IMR-90 (cell line): ENCODE results near the gene FBRSL1. TPM values are rescaled to one million over a fixed set of nuclear protein-coding genes. Genes with fewer than 3 reads are reported as not detected.

Experiments
- ATAC-seq: fragments of 200-7000 bp; cut with Tn5 transposase; 2 replicates; pipeline ENCODE4 v1.9.1; 2020; ENCODE audit warnings: low read depth, mild to moderate bottlenecking, moderate library complexity
- BruUV-seq: library from RNA; stranded (reverse); fragments of 400-500 nt; replicated peaks from 2 replicates; lab custom pipeline; 2021; lab: Mats Ljungman, UMichigan
- CTCF ChIA-PET: fragments of 300-600 bp; formaldehyde crosslinking; extraction: SDS; loops from one replicate; lab custom pipeline; 2021; ENCODE audit warnings: antibody characterized with exemption; lab: Yijun Ruan, JAX
- POLR2A ChIA-PET: fragments of 300-600 bp; sonication (Branson Sonifier 250); formaldehyde crosslinking; loops from one replicate; lab custom pipeline; 2022; ENCODE audit warnings: antibody characterized with exemption; ENCODE audit not compliant: unreplicated experiment; lab: Charles Lee
- DNase-seq: peaks from one replicate; pipeline ENCODE4 v3.0.0; 2013
- H2AFZ ChIP-seq: replicated peaks from 2 replicates; pipeline ENCODE3; 2013; ENCODE audit warnings: low read length, mild to moderate bottlenecking; ENCODE audit not compliant: poor library complexity
- H2AK5ac ChIP-seq: 2 replicates; pipeline ENCODE4 v1.6.1; 2013; ENCODE audit warnings: low read depth, low read length, inconsistent platforms
- H2AK9ac ChIP-seq: replicated peaks from 2 replicates; pipeline ENCODE3; 2013; ENCODE audit warnings: mild to moderate bottlenecking, low read depth, low read length, moderate library complexity; ENCODE audit not compliant: poor library complexity
- H2BK120ac ChIP-seq: 2 replicates; pipeline ENCODE4 v1.6.1; 2013; ENCODE audit warnings: low read depth, low read length, inconsistent platforms
- H2BK15ac ChIP-seq: 3 replicates; pipeline ENCODE4 v1.6.1; 2013; ENCODE audit warnings: low read depth, low read length, inconsistent platforms
- H2BK20ac ChIP-seq: 2 replicates; pipeline ENCODE4 v1.6.1; 2013; ENCODE audit warnings: low read depth, mild to moderate bottlenecking, inconsistent platforms, low read length, moderate library complexity
- H2BK5ac ChIP-seq: 2 replicates; pipeline ENCODE4 v1.6.1; 2013; ENCODE audit warnings: mild to moderate bottlenecking, low read depth, low read length, inconsistent platforms; ENCODE audit not compliant: poor library complexity, severe bottlenecking
- H3K14ac ChIP-seq: replicated peaks from 2 replicates; pipeline ENCODE4 v1.6.1; 2013; ENCODE audit warnings: low read depth, low read length, inconsistent platforms
- H3K18ac ChIP-seq: 2 replicates; pipeline ENCODE4 v1.6.1; 2013; ENCODE audit warnings: low read depth, low read length, control low read depth
- H3K23ac ChIP-seq: 2 replicates; pipeline ENCODE4 v1.6.1; 2013; ENCODE audit warnings: low read depth, low read length, inconsistent platforms
- H3K27ac ChIP-seq: 2 replicates; pipeline ENCODE4 v1.5.1; 2013; ENCODE audit warnings: mild to moderate bottlenecking, control low read depth, low read length; ENCODE audit not compliant: insufficient read depth
- H3K27me3 ChIP-seq: 2 replicates; pipeline ENCODE4 v1.6.1; 2013; ENCODE audit warnings: low read length; ENCODE audit not compliant: control insufficient read depth, insufficient read depth
- H3K36me3 ChIP-seq: 2 replicates; pipeline ENCODE4 v1.6.1; 2013; ENCODE audit warnings: low read length, mixed read lengths; ENCODE audit not compliant: control insufficient read depth, insufficient read depth
- H3K4ac ChIP-seq: 2 replicates; pipeline ENCODE4 v1.6.1; 2013; ENCODE audit warnings: low read depth, low read length, inconsistent platforms
- H3K4me1 ChIP-seq: 2 replicates; pipeline ENCODE4 v1.6.1; 2013; ENCODE audit warnings: low read length, mixed read lengths; ENCODE audit not compliant: control insufficient read depth, insufficient read depth
- H3K4me2 ChIP-seq: 2 replicates; pipeline ENCODE4 v1.6.1; 2013; ENCODE audit warnings: low read depth, mild to moderate bottlenecking, control low read depth, low read length, moderate library complexity
- H3K4me3 ChIP-seq: 2 replicates; pipeline ENCODE4 v1.5.1; 2013; ENCODE audit warnings: low read depth, mild to moderate bottlenecking, control low read depth, low read length, moderate library complexity; ENCODE audit not compliant: insufficient read depth
- H3K56ac ChIP-seq: 2 replicates; pipeline ENCODE4 v1.6.1; 2013; ENCODE audit warnings: low read length, inconsistent platforms; ENCODE audit not compliant: insufficient read depth; ENCODE audit errors: extremely low read depth
- H3K79me1 ChIP-seq, 2 experiments: 2 replicates each; pipeline ENCODE4 v1.6.1; 2013; ENCODE audit warnings: low read length in 2 of 2, inconsistent platforms in 1 of 2, low read depth in 1 of 2
- H3K9ac ChIP-seq: 2 replicates; pipeline ENCODE4 v1.6.1; 2013; ENCODE audit warnings: low read depth, low read length, control low read depth
- H3K9me1 ChIP-seq: 2 replicates; pipeline ENCODE4 v1.6.1; 2013; ENCODE audit warnings: low read length, inconsistent platforms; ENCODE audit not compliant: insufficient read depth
- H3K9me3 ChIP-seq: 2 replicates; pipeline ENCODE4 v1.6.1; 2013; ENCODE audit warnings: low read length; ENCODE audit not compliant: control insufficient read depth, insufficient read depth
- H4K20me1 ChIP-seq: 2 replicates; pipeline ENCODE4 v1.6.1; 2013; ENCODE audit warnings: low read length, inconsistent platforms; ENCODE audit not compliant: insufficient read depth
- H4K5ac ChIP-seq: 2 replicates; pipeline ENCODE4 v1.6.1; 2013; ENCODE audit warnings: mild to moderate bottlenecking, low read depth, low read length, control low read depth
- H4K8ac ChIP-seq, 2 experiments: 2 replicates each; pipeline ENCODE4 v1.6.1; 2013; ENCODE audit warnings: low read depth in 2 of 2, low read length in 2 of 2, control low read depth in 1 of 2, inconsistent platforms in 1 of 2
- H4K91ac ChIP-seq: 2 replicates; pipeline ENCODE4 v1.6.1; 2013; ENCODE audit warnings: low read depth, low read length, inconsistent platforms; ENCODE audit not compliant: insufficient read depth
- BHLHE40 ChIP-seq: fragments of 150-350 bp; IDR thresholded peaks from 2 replicates; pipeline ENCODE4 v1.6.1; 2016; ENCODE audit warnings: mild to moderate bottlenecking, low read depth, low read length
- CEBPB ChIP-seq: IDR thresholded peaks from 2 replicates; pipeline ENCODE4 v1.6.1; 2012; ENCODE audit warnings: low read depth, low read length, improper control_type of control experiment
- CHD1 ChIP-seq: IDR thresholded peaks from 2 replicates; pipeline ENCODE4 v1.6.1; 2012; ENCODE audit warnings: low read depth, low read length, improper control_type of control experiment
- FOS ChIP-seq: fragments of 150-350 bp; IDR thresholded peaks from 2 replicates; pipeline ENCODE4 v1.6.1; 2016; ENCODE audit warnings: low read depth, low read length
- MAFK ChIP-seq: IDR thresholded peaks from 2 replicates; pipeline ENCODE4 v1.6.1; 2012; ENCODE audit warnings: low read depth, low read length, improper control_type of control experiment
- MAZ ChIP-seq: IDR thresholded peaks from 2 replicates; pipeline ENCODE4 v1.6.1; 2012; ENCODE audit warnings: low read depth, mild to moderate bottlenecking, low read length, improper control_type of control experiment, moderate library complexity, borderline replicate concordance
- MXI1 ChIP-seq: IDR thresholded peaks from 2 replicates; pipeline ENCODE4 v1.6.1; 2012; ENCODE audit warnings: low read depth, mild to moderate bottlenecking, low read length, moderate library complexity, borderline replicate concordance
- POLR2A ChIP-seq: IDR thresholded peaks from 2 replicates; pipeline ENCODE4 v1.6.1; 2012; ENCODE audit warnings: mild to moderate bottlenecking, low read depth, low read length
- RCOR1 ChIP-seq: IDR thresholded peaks from 2 replicates; pipeline ENCODE4 v1.6.1; 2012; ENCODE audit warnings: mild to moderate bottlenecking, low read length, improper control_type of control experiment; ENCODE audit not compliant: insufficient replicate concordance
- RFX5 ChIP-seq: IDR thresholded peaks from 2 replicates; pipeline ENCODE4 v1.8.0; 2012; ENCODE audit warnings: low read depth, mild to moderate bottlenecking, low read length, moderate library complexity
- WGBS, 2 experiments: methylation state at CpG; one replicate each; pipeline versions ENCODE4 v1.1.5 to v1.1.7; 2013; ENCODE audit warnings: missing lambda C conversion rate in 2 of 2; ENCODE audit not compliant: insufficient read length in 1 of 2; ENCODE audit errors: extremely low coverage in 2 of 2; 5-methylcytosine and 5-hydroxymethylcytosine counted together
- dilution Hi-C: fragments of 300-500 bp; cut with HindIII; formaldehyde crosslinking; loops from one replicate; pipeline ENCODE4 v1.14.3; 2018; ENCODE audit warnings: low sequenced_read_pairs; ENCODE audit not compliant: unreplicated experiment
- in situ Hi-C: fragments of 300-500 bp; cut with MboI; formaldehyde crosslinking; loops from 3 replicates; pipeline ENCODE4 v1.14.3; 2019; ENCODE audit warnings: low sequenced_read_pairs, inconsistent platforms, mixed read lengths
- intact Hi-C: fragments of 100-400 bp; cut with micrococcal nuclease; formaldehyde crosslinking; loops from 2 replicates; pipeline ENCODE4 v1.10.0; 2022
- polyA plus RNA-seq, 3 experiments: library from polyadenylated mRNA; depleted of rRNA; stranded (reverse); fragments of >200 nt; gene quantifications; 2 replicates each; pipeline ENCODE4 v1.2.3, GENCODE V29; 2012; ENCODE audit warnings: low replicate concordance in 1 of 3
- total RNA-seq: library from RNA; depleted of rRNA; stranded (reverse); fragments of >200 nt; gene quantifications from 2 replicates; pipeline ENCODE4 v1.2.3, GENCODE V29; 2012
- TF ChIP-seq, protein P1 (sequence below): fragments of 150-350 bp; IDR thresholded peaks from 2 replicates; pipeline ENCODE4 v1.6.1; 2016; ENCODE audit warnings: low read depth, mild to moderate bottlenecking, low read length, moderate library complexity, borderline replicate concordance
- TF ChIP-seq, protein P2 (sequence below): fragments of 150-350 bp; IDR thresholded peaks from 2 replicates; pipeline ENCODE4 v1.6.1; 2017; ENCODE audit warnings: mild to moderate bottlenecking, antibody characterized with exemption, low read length, low read depth
- TF ChIP-seq, protein P3 (sequence below): conservative IDR thresholded peaks from 2 replicates; pipeline ENCODE4 v1.5.1; 2012; ENCODE audit warnings: mild to moderate bottlenecking, low read depth, low read length, improper control_type of control experiment

FBRSL1 gene
- total and polyA plus RNA-seq, 2 of the 4 experiments (the other 2 are of a cell fraction) = 0.36 to 10.8 TPM

DNA sequence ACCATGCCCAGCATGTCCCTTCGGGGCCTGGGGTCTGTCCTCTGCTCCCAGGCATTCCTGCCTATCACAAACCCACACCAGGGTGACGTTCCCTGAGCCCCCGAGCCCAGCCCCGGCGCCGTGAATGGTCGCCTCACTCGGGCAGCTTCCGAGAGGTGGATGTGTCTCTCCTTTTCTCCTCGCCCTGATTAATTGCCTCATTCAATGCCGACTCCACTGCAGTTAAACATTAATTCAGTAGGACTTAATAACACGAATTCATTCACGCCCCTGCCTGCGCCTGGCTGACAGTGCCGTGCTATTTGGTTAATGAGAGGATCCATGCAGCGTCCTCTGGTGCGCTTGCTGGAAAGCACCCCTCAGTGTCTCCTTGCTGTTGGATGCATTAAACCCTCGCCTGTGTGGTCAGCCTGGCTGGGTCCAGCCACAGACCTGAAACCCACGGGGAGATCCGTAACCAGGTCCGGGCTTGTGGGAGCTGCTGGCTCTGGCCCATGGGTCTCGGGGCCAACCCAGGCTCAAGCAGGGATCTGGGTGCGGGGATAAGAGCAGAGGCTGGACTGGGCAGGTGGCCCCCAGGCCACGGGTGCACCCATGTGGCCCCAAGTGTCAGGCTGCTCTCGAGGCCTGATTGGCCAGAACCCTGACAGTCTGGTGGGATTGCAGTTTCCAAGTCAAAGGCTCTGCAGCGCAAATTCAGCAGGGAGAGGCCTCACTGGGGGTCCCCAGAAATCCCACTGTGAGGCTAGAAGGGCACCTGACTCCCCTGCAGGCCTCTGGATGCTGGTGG, 55.4 kb downstream of the FBRSL1 start:
- H2AK9ac ChIP-seq = peak overlapping the region; percentile 42
- H2AFZ ChIP-seq = no peak overlapping the region
- dilution Hi-C loops = no loop called here
- H3K4ac ChIP-seq = no peak overlapping the region
- H3K9ac ChIP-seq = no peak overlapping the region
- H2BK5ac ChIP-seq = no peak overlapping the region
- DNase-seq (no peak), ATAC-seq (no peak)
- no peaks in the 10 kb centered on the region for H3K9me3 ChIP-seq
- no peak overlapping the region for H4K8ac ChIP-seq
- peaks cover 5% of the 10 kb centered on the region for H3K36me3 ChIP-seq
- ChIA-PET POLR2A (no interaction called here), CTCF (no interaction called here)
- H3K14ac ChIP-seq = no peak overlapping the region
- no peak overlapping the region for H3K23ac ChIP-seq
- WGBS, 2 experiments = 97% methylated on average over 19 of the region's 26 CpGs; no CpG with 5 or more reads in 1 of the 2 experiments
- no peak overlapping the region for H3K56ac ChIP-seq
- H3K4me3 ChIP-seq = no peak overlapping the region
- no peak overlapping the region for H3K4me2 ChIP-seq
- no peak for TF ChIP-seq FOS
- no peak for TF ChIP-seq BHLHE40
- TF ChIP-seq CHD1 = no peak
- TF ChIP-seq RCOR1 = no peak
- TF ChIP-seq RFX5 = no peak
- TF ChIP-seq MAZ = no peak
- TF ChIP-seq CEBPB = no peak
- no peak for TF ChIP-seq POLR2A
- TF ChIP-seq, protein P1, sequence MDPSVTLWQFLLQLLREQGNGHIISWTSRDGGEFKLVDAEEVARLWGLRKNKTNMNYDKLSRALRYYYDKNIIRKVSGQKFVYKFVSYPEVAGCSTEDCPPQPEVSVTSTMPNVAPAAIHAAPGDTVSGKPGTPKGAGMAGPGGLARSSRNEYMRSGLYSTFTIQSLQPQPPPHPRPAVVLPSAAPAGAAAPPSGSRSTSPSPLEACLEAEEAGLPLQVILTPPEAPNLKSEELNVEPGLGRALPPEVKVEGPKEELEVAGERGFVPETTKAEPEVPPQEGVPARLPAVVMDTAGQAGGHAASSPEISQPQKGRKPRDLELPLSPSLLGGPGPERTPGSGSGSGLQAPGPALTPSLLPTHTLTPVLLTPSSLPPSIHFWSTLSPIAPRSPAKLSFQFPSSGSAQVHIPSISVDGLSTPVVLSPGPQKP = no peak
- TF ChIP-seq, protein P2, sequence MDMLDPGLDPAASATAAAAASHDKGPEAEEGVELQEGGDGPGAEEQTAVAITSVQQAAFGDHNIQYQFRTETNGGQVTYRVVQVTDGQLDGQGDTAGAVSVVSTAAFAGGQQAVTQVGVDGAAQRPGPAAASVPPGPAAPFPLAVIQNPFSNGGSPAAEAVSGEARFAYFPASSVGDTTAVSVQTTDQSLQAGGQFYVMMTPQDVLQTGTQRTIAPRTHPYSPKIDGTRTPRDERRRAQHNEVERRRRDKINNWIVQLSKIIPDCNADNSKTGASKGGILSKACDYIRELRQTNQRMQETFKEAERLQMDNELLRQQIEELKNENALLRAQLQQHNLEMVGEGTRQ = no peak
- TF ChIP-seq, protein P3, sequence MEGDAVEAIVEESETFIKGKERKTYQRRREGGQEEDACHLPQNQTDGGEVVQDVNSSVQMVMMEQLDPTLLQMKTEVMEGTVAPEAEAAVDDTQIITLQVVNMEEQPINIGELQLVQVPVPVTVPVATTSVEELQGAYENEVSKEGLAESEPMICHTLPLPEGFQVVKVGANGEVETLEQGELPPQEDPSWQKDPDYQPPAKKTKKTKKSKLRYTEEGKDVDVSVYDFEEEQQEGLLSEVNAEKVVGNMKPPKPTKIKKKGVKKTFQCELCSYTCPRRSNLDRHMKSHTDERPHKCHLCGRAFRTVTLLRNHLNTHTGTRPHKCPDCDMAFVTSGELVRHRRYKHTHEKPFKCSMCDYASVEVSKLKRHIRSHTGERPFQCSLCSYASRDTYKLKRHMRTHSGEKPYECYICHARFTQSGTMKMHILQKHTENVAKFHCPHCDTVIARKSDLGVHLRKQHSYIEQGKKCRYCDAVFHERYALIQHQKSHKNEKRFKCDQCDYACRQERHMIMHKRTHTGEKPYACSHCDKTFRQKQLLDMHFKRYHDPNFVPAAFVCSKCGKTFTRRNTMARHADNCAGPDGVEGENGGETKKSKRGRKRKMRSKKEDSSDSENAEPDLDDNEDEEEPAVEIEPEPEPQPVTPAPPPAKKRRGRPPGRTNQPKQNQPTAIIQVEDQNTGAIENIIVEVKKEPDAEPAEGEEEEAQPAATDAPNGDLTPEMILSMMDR = no peak
- no peak for TF ChIP-seq MAFK
- no peak for TF ChIP-seq MXI1
- peaks cover 12% of the 10 kb centered on the region for H4K20me1 ChIP-seq
- H2BK15ac ChIP-seq = no peak overlapping the region
- no peak overlapping the region for H3K18ac ChIP-seq
- H2AK5ac ChIP-seq = no peak overlapping the region
- no TSS peak for BruUV-seq
- no peak overlapping the region for H2BK20ac ChIP-seq
- no peak overlapping the region for H2BK120ac ChIP-seq
- no peaks in the 10 kb centered on the region for H3K4me1 ChIP-seq
- peaks cover 0 to 3% of the 10 kb centered on the region in 2 experiments; a peak in 1 of 4 replicates for H3K79me1 ChIP-seq
- peaks cover 5% of the 10 kb centered on the region; the same call in 1 of the 2 replicates for H3K9me1 ChIP-seq
- intact Hi-C loops = no loop called here
- in situ Hi-C loops = no loop called here
- H4K5ac ChIP-seq = no peak overlapping the region
- H4K91ac ChIP-seq = no peak overlapping the region
- H3K27ac ChIP-seq = no peak overlapping the region
- no peaks in the 10 kb centered on the region for H3K27me3 ChIP-seq
